Left lung (tissue), 10 donors: ENCODE results near the gene LRMDA. TPM values are rescaled to one million over a fixed set of nuclear protein-coding genes. Genes with fewer than 3 reads are reported as not detected.

Experiments
- ATAC-seq: fragments of 200-7000 bp; cut with Tn5 transposase; one replicate; pipeline ENCODE4 v1.9.1; 2020; ENCODE audit warnings: moderate library complexity
- DNase-seq, 4 donors: peaks; one replicate each; pipeline ENCODE4 v3.0.0-alpha.2; 2013 to 2020
- H3K27ac ChIP-seq, 2 donors: fragments of 200-600 bp; sonication (generic) in 1 of 2; one replicate each; pipeline versions ENCODE4 v1.5.0 to v1.8.0; 2020 to 2021
- H3K27me3 ChIP-seq, 2 donors: fragments of 200-600 bp; sonication (generic) in 1 of 2; one replicate each; pipeline versions ENCODE4 v1.5.0 to v1.8.0; 2020 to 2021
- H3K36me3 ChIP-seq, 2 donors: fragments of 200-600 bp; sonication (generic) in 1 of 2; one replicate each; pipeline versions ENCODE4 v1.5.0 to v1.8.0; 2020 to 2021
- H3K4me1 ChIP-seq, 2 donors: fragments of 200-600 bp; one replicate each; pipeline ENCODE4 v1.8.0; 2021
- H3K4me3 ChIP-seq, 2 donors: fragments of 200-600 bp; sonication (generic) in 1 of 2; one replicate each; pipeline versions ENCODE4 v1.5.0 to v1.8.0; 2020 to 2021; ENCODE audit warnings: mild to moderate bottlenecking in 1 of 2
- H3K9me3 ChIP-seq, 2 donors: fragments of 200-600 bp; sonication (generic) in 1 of 2; one replicate each; pipeline versions ENCODE4 v1.5.0 to v1.8.0; 2020 to 2021
- intact Hi-C, 2 donors: fragments of 100-400 bp; cut with DNase I; formaldehyde crosslinking; loops; one replicate each; pipeline versions ENCODE4 v1.11.2 to v1.14.2; 2022
- polyA plus RNA-seq, 6 donors: library from polyadenylated mRNA; unstranded; fragments of 120-200 nt; gene quantifications; one replicate each; pipeline ENCODE4 v1.2.1, GENCODE V29; 2013; ENCODE audit not compliant: insufficient read length in 6 of 6
- total RNA-seq, 2 donors: library from RNA; stranded (reverse); fragmentation: NEBNext Ultra II Directional; extraction: Animal tissue kit (Norgen Biotek cat#: 25700); gene quantifications; one replicate each; pipeline ENCODE4 v1.2.1, GENCODE V29; 2021
- TF ChIP-seq, protein P1 (sequence below), 2 donors: fragments of 200-600 bp; sonication (generic) in 1 of 2; IDR thresholded peaks; one replicate each; pipeline versions ENCODE4 v1.5.0 to v1.8.0; 2021; ENCODE audit warnings: antibody characterized with exemption in 2 of 2
- donor health status: DM: no; HTN: yes; CAD: no.
- donor health status: DM: no; HTN: no; CAD: no.

The LRMDA gene
- total and polyA plus RNA-seq, 8 donors = 13.9 to 23.6 (median 18.7) TPM

GRCh38 chr10:76382381-76382851 lies 951.0 kb downstream of the LRMDA start:
- H3K4me1 ChIP-seq = no peaks in the 10 kb centered on the region
- TF ChIP-seq, protein P1, sequence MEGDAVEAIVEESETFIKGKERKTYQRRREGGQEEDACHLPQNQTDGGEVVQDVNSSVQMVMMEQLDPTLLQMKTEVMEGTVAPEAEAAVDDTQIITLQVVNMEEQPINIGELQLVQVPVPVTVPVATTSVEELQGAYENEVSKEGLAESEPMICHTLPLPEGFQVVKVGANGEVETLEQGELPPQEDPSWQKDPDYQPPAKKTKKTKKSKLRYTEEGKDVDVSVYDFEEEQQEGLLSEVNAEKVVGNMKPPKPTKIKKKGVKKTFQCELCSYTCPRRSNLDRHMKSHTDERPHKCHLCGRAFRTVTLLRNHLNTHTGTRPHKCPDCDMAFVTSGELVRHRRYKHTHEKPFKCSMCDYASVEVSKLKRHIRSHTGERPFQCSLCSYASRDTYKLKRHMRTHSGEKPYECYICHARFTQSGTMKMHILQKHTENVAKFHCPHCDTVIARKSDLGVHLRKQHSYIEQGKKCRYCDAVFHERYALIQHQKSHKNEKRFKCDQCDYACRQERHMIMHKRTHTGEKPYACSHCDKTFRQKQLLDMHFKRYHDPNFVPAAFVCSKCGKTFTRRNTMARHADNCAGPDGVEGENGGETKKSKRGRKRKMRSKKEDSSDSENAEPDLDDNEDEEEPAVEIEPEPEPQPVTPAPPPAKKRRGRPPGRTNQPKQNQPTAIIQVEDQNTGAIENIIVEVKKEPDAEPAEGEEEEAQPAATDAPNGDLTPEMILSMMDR (IDR thresholded peaks at IDR 0.05) = no peak
- H3K27ac ChIP-seq = no peak overlapping the region
- no peak overlapping the region for H3K4me3 ChIP-seq
- intact Hi-C loops = no loop called here
- no peaks in the 10 kb centered on the region for H3K36me3 ChIP-seq
- H3K9me3 ChIP-seq = no peaks in the 10 kb centered on the region
- DNase-seq (no peak), ATAC-seq (no peak)
- H3K27me3 ChIP-seq = no peaks in the 10 kb centered on the region

DNA sequence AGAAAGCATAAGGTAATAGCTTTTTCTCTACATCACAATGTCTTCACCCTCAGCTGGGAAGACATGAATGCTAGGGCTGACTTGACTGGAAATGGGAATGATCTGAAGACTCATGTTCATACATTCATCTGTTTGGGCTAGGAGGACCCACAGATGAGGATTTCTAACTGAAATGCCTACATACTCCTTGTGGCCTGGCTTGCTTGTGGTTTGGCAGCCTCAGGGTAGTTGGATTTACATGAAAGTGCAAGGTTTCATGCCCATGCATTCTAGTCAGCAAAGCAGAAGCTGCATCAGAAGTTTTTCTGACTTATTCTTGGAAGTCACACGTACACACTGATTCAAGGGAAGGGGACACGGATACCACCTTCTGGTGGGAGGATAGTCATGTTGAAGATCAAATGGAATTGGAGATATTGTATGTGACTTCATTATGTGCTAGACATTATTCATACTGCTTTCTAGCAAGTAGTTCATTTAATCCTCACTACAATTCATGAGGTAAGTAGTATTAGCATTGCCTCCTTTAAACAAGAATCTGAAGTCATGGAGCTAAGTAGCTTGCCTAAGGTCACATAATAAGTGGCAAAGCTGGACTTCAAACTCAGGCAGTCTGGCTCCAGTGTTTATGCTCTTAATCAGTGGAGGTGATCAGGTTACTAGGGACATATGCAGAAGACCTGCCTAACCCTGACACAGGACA lies 957.0 kb downstream of the LRMDA start:
- Histone ChIP-seq H3K27ac (no peak overlapping the region), H3K4me1 (no peaks in the 10 kb centered on the region), H3K4me3 (no peak overlapping the region), H3K36me3 (no peaks in the 10 kb centered on the region), H3K9me3 (no peaks in the 10 kb centered on the region), H3K27me3 (no peaks in the 10 kb centered on the region)
- no peak for DNase-seq
- intact Hi-C loops = no loop called here
- TF ChIP-seq, protein P1 (IDR thresholded peaks at IDR 0.05) = no peak
- ATAC-seq = no peak

DNA sequence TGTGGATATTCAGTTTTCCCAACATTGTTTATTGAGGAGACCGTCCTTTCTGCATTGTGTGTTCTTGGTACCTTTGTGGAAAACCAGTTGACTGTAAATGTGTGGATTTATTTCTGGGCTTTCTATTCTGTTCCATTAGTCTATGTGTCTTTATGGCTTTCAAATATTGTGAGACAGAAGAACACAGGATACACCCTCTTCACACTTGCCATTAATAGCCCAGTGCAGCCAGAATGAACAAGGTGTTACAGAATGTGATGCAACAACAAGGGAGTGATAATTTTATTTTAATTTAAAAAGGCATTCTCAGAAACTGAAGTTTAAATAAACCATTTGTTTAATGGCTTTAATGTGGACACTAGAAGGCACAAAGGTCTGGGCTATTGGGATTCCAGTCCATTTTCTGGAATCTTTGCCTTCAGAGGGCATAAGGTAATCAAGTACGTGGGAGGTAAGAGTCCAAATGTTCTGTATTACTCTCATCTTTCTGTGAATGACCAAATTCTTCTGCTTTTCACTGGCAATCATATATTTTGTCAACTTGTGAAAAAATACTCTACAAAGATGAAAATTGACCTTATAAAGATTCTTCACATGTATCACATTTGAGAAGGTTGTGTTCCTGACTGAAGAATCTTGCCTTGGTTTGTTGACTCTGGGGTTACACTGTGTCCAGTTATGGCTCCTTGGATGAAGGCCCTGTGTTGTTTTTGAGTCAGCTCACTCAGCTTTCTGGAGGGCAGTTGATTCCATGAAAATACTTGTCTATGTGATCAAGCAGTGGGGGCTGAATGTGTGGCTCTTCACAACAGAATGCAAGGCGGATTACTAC lies 962.7 kb downstream of the LRMDA start:
- intact Hi-C loops = no loop called here
- no peaks in the 10 kb centered on the region for H3K4me1 ChIP-seq
- H3K27ac ChIP-seq = no peak overlapping the region
- no peak for DNase-seq
- H3K9me3 ChIP-seq = no peaks in the 10 kb centered on the region
- H3K36me3 ChIP-seq = no peaks in the 10 kb centered on the region
- TF ChIP-seq, protein P1 (IDR thresholded peaks at IDR 0.05) = no peak
- H3K4me3 ChIP-seq = no peak overlapping the region
- H3K27me3 ChIP-seq = no peaks in the 10 kb centered on the region
- ATAC-seq = no peak

DNA sequence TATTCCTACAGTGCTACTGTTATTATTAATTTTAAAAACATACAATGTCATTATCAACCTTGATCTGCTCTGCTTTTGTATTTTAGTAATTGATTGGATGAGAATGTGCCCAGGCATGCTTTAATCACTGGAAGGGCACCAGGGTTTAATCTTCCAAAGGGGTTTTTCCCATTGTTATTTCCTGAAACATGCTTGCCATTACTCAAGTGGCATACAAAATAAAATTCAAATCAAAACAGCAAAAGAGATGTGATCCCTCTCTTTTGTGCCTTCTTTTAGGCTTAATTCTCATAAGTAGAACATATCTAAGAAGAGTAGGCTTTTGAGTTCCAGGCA lies 963.3 kb downstream of the LRMDA start:
- ATAC-seq (no peak), DNase-seq (no peak)
- no peaks in the 10 kb centered on the region for H3K9me3 ChIP-seq
- no peaks in the 10 kb centered on the region for H3K27me3 ChIP-seq
- H3K4me1 ChIP-seq = no peaks in the 10 kb centered on the region
- H3K27ac ChIP-seq = no peak overlapping the region
- no peaks in the 10 kb centered on the region for H3K36me3 ChIP-seq
- H3K4me3 ChIP-seq = no peak overlapping the region
- TF ChIP-seq, protein P1 (IDR thresholded peaks at IDR 0.05) = no peak
- intact Hi-C loops = no loop called here

- Histone ChIP-seq H3K36me3 (no peaks in the 10 kb centered on the region), H3K4me1 (no peaks in the 10 kb centered on the region), H3K27me3 (no peaks in the 10 kb centered on the region), H3K4me3 (no peak overlapping the region), H3K27ac (no peak overlapping the region), H3K9me3 (no peaks in the 10 kb centered on the region)
- ATAC-seq (no peak), DNase-seq (no peak)
- intact Hi-C loops = no loop called here
- TF ChIP-seq, protein P1 (IDR thresholded peaks at IDR 0.05) = no peak
Observed at GRCh38 chr10:76395251-76395650, 963.8 kb downstream of the LRMDA start.
